GM19468 (cell line): ENCODE data around the gene ZNF324B.
"Not testable (repeated sequence)": the region's sequence is repeated elsewhere in the genome, so short reads cannot be mapped to it uniquely, and the experiment has no call there.

Source experiments
- ATAC-seq: cut with Tn5 transposase; IDR thresholded peaks from one replicate; pipeline ENCODE4 v1.9.1; 2021; ENCODE audit warnings: mild to moderate bottlenecking, moderate library complexity, moderate number of reproducible peaks; ENCODE audit not compliant: unreplicated experiment; ENCODE audit errors: extremely low read depth

ZNF324B gene

DNA sequence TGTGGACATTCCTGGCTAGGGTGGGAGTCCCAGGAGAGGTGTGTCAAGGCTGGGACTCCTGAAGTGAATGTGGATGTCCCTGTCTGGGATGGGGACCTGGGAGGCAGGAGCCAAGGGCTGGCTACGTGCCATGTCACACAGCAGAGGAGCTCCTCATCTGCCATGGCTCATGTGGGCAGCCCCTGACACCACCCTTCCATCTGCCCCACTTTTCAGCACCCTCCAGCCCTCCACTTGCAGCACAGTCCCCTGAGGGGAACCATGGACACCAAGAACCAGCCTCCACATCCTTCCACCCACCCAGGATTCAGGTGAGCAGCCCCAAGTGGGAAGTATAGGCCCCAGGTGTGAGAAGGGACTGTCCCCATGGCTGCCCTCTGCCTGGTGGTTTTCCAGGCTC, 26.4 kb downstream of the ZNF324B start:
- ATAC-seq = no peak

GRCh38 chr19:58479303-58479702, 27.9 kb downstream of the ZNF324B start:
- no peak for ATAC-seq

DNA sequence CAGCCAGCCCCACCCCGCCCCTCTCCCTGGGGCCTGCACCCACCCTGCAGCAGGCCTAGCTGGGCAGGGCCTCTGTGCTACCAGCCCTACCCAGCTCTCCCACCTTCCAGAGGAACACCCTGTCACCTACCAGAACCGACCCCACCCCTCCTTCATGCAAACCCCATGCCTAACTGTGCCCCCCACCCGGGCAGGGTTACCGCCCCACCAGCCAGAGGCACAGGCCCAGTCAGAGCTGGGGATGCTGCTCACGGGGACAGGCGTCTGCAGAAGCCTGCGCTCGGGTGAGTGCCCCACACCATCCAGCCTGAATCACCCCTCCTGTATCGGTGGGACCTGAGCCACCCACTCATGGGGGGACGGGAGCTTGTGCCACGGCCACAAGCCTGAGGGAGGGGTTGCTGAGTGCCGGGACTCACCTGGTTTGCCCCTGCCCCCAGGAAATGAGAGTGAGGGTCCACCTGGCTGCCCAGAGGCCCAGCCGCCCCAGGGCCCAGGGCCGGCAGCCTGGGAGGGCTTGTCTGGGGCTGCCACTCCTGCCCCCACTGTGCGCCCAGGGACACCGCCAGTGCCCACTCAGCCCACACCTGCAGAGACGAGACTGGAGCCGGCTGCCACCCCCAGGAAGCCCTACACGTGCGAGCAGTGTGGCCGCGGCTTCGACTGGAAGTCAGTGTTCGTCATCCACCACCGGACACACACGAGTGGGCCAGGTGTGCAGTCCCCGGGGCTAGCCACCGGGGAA, 28.5 kb downstream of the ZNF324B start:
- ATAC-seq = no peak

- no peak for ATAC-seq
Measured at GRCh38 chr19:58480481-58480830, 29.0 kb downstream of the ZNF324B start.

GRCh38 chr19:58480831-58481230, 29.4 kb downstream of the ZNF324B start:
- ATAC-seq = no peak

DNA sequence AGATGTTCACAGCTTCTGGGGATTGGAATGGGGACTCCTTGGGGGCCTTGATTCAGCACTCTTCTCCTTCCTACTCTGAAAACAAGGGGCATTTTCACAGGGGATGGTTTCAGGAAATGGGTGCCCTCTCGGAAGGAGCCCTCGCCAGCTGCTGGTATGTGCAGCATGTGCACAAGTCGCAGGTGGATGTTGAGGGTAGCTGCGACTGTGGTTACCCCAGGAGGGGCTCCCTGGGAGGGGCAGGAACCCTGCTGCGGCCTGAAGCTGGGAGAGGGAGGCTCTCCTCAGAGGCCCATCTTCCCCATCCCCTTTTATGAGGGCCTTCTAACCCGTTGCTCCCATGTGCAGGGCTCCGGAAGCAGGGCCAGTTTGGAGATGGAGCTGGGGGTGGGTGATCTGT, 30.9 kb downstream of the ZNF324B start:
- no peak for ATAC-seq

DNA sequence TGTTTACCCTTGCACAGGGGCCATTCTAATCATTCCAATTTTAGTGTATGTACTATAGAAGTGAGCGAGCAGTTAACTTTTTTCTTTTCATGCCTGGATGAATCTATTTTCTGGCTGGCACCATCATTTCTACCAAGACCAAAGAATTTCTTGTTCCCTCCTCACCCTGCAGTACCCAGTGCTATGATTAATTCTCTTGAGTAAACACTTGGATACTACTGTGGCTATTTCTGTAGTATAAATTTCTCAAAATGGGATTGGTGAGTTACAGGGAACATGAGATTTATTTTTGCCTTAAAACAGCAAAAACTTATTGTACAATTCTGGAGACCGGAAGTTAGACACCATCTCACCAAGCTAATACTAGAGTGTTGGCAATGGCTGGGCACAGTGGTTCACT, 32.4 kb downstream of the ZNF324B start:
- ATAC-seq = no peak

- ATAC-seq = not testable (repeated sequence)
Measured at GRCh38 chr19:58484349-58484748, 32.9 kb downstream of the ZNF324B start.

DNA sequence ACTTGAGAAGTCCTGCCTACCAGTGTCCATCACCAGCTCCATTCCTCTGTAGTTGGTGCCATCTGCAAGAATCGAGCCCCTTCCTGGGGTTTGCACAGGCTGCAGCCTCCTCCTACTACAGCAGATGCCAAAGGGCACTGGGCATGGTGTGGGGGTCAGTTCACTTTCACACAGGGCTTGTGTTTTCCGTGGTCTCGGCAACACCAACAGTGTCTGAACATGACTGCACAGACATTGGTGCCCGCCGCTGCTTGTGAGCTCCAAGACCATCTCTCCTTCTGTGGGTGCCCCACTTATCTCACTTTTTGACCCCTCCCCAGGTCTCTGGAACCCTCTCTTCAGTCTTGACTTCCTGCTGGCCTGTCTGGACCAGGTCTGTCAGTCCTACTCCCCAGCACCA, 40.0 kb downstream of the ZNF324B start:
- no peak for ATAC-seq

DNA sequence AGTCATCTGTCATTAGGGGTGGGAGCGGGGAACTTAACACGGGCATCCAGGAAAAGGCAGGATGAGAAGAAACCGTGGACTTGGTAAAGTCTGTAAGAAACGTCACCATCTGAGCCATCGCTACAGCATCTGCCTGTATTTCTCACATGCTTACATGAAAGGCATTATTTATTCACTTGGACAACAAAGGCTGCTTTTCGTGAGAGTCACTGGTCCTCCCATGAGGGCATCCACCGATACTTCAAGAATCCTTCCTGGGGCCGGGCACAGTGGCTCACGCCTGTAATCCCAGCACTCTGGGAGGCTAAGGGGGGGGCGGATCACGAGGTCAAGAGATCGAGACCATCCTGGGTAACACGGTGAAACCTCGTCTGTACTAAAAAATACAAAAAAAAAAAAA, 40.8 kb downstream of the ZNF324B start:
- ATAC-seq = no peak

DNA sequence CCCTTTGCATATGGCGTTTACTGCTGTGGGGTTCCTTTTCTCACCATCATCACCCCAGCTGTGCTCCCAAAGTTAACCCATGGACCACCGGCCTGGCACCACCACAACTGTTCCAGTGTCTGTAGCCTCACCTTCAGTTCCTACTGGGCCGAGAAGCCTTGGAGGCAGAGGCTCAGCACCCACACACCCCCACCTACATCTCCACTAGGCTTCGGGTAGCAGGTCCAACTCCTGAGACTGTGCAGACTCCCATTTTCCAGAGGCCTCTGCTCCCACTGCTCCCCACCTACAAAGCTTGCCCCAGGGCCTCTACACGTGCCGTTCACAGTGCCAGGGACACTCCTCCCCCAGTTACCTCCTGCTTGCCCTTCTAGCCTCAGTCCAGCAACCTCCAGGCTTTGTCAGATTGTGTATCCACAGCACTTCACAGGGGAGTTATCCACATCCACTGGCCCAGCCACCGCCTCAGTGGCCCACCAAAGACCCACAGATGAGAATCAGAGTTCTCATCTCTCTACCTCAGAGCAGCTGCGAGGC, 46.3 kb downstream of the ZNF324B start:
- no peak for ATAC-seq

DNA sequence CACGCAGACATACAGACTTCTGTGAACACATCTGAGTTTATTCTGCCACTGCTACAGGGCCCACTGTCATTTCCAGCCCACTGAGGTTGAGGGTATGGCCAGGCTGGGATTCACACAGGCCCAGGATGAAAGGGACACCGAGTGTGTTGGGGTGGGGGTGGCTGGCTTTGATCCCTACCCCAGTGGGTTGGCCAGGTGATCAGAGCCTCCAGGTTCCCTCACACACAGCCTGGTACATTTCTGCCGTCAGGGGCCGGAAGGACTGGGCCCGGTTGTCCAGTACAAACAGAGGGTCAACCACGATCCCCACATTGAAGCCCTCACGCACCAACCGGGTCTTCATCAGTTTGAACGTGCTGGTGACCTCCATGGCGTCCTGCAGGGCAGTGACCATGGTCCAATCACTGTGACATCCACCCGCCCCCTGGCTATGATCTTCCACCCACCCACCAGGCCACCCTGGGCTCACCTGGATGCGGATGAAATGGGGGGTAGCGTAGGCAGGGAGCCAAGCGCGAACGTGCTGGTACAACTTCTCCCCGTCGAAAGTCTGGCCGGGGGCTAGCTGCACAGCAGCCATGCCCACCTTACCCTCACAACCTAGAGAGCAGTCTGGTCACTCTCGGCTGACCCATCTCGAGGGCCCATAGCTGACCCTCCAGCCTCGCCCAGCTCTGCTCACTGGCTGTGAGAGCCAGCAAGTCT, 47.0 kb downstream of the ZNF324B start:
- ATAC-seq = no peak

DNA sequence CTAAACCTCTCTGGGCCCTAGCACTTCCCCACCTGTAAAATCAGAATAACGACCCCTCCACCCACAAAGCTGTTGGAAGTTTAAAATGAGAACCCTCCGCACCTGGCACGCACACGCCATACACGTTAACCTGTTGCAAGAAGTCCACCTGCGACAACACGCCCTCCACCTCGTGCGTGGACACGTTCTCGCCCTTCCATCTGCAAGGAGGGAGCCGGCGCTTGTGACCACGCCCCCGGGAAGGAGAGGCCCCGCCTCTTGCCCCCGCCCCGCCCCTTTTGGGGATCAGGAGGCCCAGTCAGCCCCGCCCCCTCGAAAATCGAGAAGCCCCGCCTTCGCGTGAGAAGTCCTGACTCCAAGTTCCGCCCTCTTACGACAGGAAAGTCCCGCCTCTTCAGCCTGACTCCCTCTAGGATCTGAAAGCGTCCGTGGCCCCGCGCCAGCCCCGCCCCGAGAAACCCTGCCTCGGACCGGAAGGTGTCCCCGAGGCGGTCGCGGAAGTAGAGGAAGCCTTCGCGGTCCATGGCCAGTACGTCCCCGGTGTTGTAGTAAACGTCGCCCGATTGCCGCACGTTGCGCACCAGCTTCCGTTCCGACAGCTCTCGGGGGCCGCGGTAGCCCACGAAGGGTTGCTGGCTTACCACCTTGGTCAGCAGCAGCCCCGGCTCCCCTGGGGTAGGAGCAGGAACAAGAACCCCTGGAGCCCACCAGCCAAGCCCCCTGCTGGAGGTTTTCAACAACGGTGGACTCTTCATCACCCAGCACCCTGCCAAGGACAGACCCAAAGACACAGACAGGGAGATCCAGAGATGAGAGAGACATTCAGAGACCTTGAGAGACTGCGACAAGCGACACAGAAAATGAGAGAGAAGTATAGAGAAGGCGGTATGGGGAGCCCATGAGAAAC, 47.9 kb downstream of the ZNF324B start:
- peak; percentile 76 for ATAC-seq

DNA sequence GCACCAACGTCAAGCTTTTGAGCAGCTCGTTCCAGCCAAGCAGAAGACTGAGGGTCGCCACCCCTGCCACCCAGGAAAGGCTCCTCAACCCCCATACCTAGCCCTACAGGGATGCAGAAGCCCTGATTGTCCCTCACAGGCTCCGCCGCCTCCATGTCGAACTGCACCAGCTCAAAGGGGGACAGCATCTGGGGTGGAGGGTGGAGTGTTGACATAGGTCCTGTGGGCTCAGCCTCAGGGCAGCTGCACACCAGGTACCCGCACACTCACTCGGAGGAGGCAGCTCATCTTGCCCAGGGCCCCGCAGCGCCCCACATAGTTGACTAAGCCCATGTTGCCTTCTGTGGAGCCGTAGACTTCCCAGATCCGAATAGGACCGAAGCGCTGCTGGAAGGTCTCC, 48.8 kb downstream of the ZNF324B start:
- no peak for ATAC-seq
